Measurements from ENCODE around the gene G6PC2.

DNA sequence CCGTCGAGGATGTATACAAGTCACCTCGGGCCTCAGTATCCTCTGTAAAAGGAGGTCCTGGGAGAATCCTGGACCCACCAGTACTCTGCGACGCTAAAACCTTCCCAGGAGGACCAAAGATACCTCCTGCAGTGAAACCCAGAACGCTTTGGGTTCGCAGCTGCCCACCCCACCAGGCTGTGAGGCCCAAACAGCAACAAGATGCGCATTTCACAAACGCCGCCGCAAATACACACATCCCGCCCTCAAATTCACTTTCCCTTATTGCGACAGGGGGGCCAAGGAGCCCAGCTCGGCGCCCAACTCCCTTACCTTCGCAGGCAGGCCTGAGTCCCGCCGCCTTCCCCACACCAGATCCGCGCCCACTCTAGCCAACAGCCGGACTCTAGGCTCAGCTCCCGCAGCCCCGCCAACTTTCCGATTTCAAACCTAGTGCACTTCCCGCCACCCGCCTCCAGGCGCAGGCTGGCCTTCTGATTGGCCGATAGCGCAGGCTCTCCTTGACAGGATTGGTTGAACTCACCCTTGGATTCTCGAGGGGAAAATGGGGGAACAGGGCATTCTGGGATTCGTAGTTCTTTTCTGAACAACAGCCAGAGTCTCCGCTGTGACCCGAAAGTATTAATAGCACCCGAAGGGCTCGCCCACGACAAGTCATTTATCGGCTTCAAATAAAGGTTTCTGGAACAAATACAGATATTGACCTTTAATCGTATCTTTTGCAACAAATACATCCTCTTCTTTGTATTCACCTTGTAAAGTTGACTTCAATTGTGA lies 10.9 kb upstream of the G6PC2 start, which contains the start of gene SPC25:
- TF ChIP-seq, protein P1, sequence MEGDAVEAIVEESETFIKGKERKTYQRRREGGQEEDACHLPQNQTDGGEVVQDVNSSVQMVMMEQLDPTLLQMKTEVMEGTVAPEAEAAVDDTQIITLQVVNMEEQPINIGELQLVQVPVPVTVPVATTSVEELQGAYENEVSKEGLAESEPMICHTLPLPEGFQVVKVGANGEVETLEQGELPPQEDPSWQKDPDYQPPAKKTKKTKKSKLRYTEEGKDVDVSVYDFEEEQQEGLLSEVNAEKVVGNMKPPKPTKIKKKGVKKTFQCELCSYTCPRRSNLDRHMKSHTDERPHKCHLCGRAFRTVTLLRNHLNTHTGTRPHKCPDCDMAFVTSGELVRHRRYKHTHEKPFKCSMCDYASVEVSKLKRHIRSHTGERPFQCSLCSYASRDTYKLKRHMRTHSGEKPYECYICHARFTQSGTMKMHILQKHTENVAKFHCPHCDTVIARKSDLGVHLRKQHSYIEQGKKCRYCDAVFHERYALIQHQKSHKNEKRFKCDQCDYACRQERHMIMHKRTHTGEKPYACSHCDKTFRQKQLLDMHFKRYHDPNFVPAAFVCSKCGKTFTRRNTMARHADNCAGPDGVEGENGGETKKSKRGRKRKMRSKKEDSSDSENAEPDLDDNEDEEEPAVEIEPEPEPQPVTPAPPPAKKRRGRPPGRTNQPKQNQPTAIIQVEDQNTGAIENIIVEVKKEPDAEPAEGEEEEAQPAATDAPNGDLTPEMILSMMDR (IDR thresholded peaks at IDR 0.05; ENCODE audit: low read depth, low read length, missing input control): no peak
- TF ChIP-seq REST (IDR thresholded peaks at IDR 0.05): no peak
- TF ChIP-seq, protein P2, sequence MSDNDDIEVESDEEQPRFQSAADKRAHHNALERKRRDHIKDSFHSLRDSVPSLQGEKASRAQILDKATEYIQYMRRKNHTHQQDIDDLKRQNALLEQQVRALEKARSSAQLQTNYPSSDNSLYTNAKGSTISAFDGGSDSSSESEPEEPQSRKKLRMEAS (IDR thresholded peaks at IDR 0.05): no peak
- TF ChIP-seq JUND (IDR thresholded peaks at IDR 0.05): no peak
- TF ChIP-seq ATF3 (IDR thresholded peaks at IDR 0.05): no peak
- peak; percentile 96 for TF ChIP-seq YY1 (IDR thresholded peaks at IDR 0.05)
- no peak for TF ChIP-seq EGR1 (IDR thresholded peaks at IDR 0.05; ENCODE audit: low read depth in 2 of 2)

Data from liver (tissue), 3 donors.